H1 (cell line): Measurements from ENCODE around the gene CDKN2B. TPM values are rescaled to one million over a fixed set of nuclear protein-coding genes. Genes with fewer than 3 reads are reported as not detected.

Experiments used
- CTCF ChIA-PET: fragments of 300-600 bp; sonication (Branson Sonifier 250); formaldehyde crosslinking; loops from one replicate; lab custom pipeline; 2021; ENCODE audit not compliant: partially characterized antibody; lab: Charles Lee
- POLR2A ChIA-PET: fragments of 300-600 bp; sonication (Branson Sonifier 250); formaldehyde crosslinking; loops from one replicate; lab custom pipeline; 2021; ENCODE audit warnings: inconsistent platforms; ENCODE audit not compliant: partially characterized antibody; lab: Charles Lee
- DNase-seq, 2 experiments: peaks; one replicate each; pipeline versions ENCODE4 v3.0.0 to v3.0.0-alpha.2; 2010 to 2022; ENCODE audit warnings: low spot score in 2 of 2, low read depth in 1 of 2, mixed read lengths in 1 of 2
- FAIRE-seq: peaks from 2 replicates; lab custom pipeline; 2011; peaks lifted over from hg19 to GRCh38; lab: Jason Lieb, UNC
- H2AFZ ChIP-seq: 2 replicates; pipeline ENCODE4 v1.8.1; 2012; ENCODE audit warnings: low read length, inconsistent platforms
- H2AK5ac ChIP-seq: 2 replicates; pipeline ENCODE4 v1.6.1; 2013; ENCODE audit warnings: low read depth, low read length
- H2BK120ac ChIP-seq: replicated peaks from 2 replicates; pipeline ENCODE3; 2013; ENCODE audit warnings: low read depth, low read length, inconsistent platforms
- H2BK12ac ChIP-seq: 2 replicates; pipeline ENCODE4 v1.6.1; 2013; ENCODE audit warnings: low read depth, low read length
- H2BK15ac ChIP-seq: 2 replicates; pipeline ENCODE4 v1.6.1; 2013; ENCODE audit warnings: low read length
- H2BK20ac ChIP-seq: 2 replicates; pipeline ENCODE4 v1.6.1; 2013; ENCODE audit warnings: low read length
- H2BK5ac ChIP-seq: 2 replicates; pipeline ENCODE4 v1.6.1; 2013; ENCODE audit warnings: low read depth, low read length
- H3K14ac ChIP-seq: 2 replicates; pipeline ENCODE4 v1.6.1; 2013; ENCODE audit warnings: inconsistent platforms; ENCODE audit not compliant: insufficient read length
- H3K18ac ChIP-seq: 2 replicates; pipeline ENCODE4 v1.6.1; 2013; ENCODE audit warnings: low read length; ENCODE audit errors: extremely low read depth
- H3K23ac ChIP-seq: 2 replicates; pipeline ENCODE4 v1.6.1; 2013; ENCODE audit warnings: inconsistent platforms; ENCODE audit not compliant: insufficient read length
- H3K23me2 ChIP-seq: 2 replicates; pipeline ENCODE4 v1.6.1; 2013; ENCODE audit warnings: low read depth, low read length
- H3K27ac ChIP-seq: 2 replicates; pipeline ENCODE4 v1.6.1; 2011; ENCODE audit warnings: low read depth, low read length, inconsistent platforms
- H3K27me3 ChIP-seq, 4 experiments: replicated peaks in 1 of 4; 1 replicate in 1 of 4; 2 replicates in 3 of 4; pipeline versions ENCODE4 v1.6.1 to v1.8.1; 2011 to 2013; ENCODE audit warnings: low read length in 3 of 4, mild to moderate bottlenecking in 3 of 4, inconsistent platforms in 2 of 4, mixed read lengths in 2 of 4, moderate library complexity in 1 of 4; ENCODE audit not compliant: control insufficient read depth in 3 of 4, insufficient read depth in 3 of 4; ENCODE audit errors: extremely low read depth in 1 of 4
- H3K36me3 ChIP-seq, 4 experiments: 2 replicates each; pipeline versions ENCODE4 v1.6.1 to v1.8.1; 2011 to 2013; ENCODE audit warnings: mild to moderate bottlenecking in 4 of 4, low read length in 3 of 4, moderate library complexity in 2 of 4, control low read depth in 1 of 4, inconsistent platforms in 1 of 4; ENCODE audit not compliant: insufficient read depth in 4 of 4, control insufficient read depth in 2 of 4
- H3K4ac ChIP-seq: replicated peaks from 2 replicates; pipeline ENCODE3; 2013; ENCODE audit warnings: low read length, low read depth, mixed read lengths, inconsistent platforms; ENCODE audit not compliant: insufficient read length
- H3K4me1 ChIP-seq, 4 experiments: replicated peaks in 1 of 4; 1 replicate in 1 of 4; 2 replicates in 3 of 4; pipeline versions ENCODE4 v1.6.1 to v1.8.1; 2011 to 2013; ENCODE audit warnings: low read length in 3 of 4, inconsistent platforms in 2 of 4, mixed read lengths in 1 of 4; ENCODE audit not compliant: insufficient read depth in 4 of 4, control insufficient read depth in 3 of 4
- H3K4me2 ChIP-seq, 2 experiments: 2 replicates each; pipeline versions ENCODE4 v1.6.1 to v1.8.1; 2011 to 2013; ENCODE audit warnings: low read depth in 2 of 2, low read length in 2 of 2, control low read depth in 1 of 2, inconsistent platforms in 1 of 2, mild to moderate bottlenecking in 1 of 2; ENCODE audit not compliant: insufficient read depth in 1 of 2
- H3K4me3 ChIP-seq, 4 experiments: fragments of 200-600, 300-600 bp in 1 of 4; sonication (generic), shearing (Covaris generic), sonication (Bioruptor Twin) in 1 of 4; 2 replicates each; pipeline versions ENCODE4 v1.5.1 to v1.8.1; 2011 to 2016; ENCODE audit warnings: low read length in 4 of 4, low read depth in 3 of 4, control low read depth in 2 of 4, inconsistent platforms in 2 of 4, mild to moderate bottlenecking in 2 of 4, mixed read lengths in 1 of 4, moderate library complexity in 1 of 4; ENCODE audit not compliant: insufficient read depth in 2 of 4; ENCODE audit errors: extremely low read depth in 1 of 4
- H3K56ac ChIP-seq: replicated peaks from 2 replicates; pipeline ENCODE3; 2013; ENCODE audit warnings: low read depth, mild to moderate bottlenecking, mixed read lengths, low read length, inconsistent platforms; ENCODE audit not compliant: insufficient read length
- H3K79me1 ChIP-seq: 2 replicates; pipeline ENCODE4 v1.6.1; 2013; ENCODE audit warnings: low read depth, low read length, control low read depth
- H3K79me2 ChIP-seq, 2 experiments: 2 replicates each; pipeline versions ENCODE4 v1.6.1 to v1.8.1; 2012 to 2013; ENCODE audit warnings: low read length in 2 of 2, mild to moderate bottlenecking in 2 of 2, inconsistent platforms in 1 of 2; ENCODE audit not compliant: insufficient read depth in 2 of 2, control insufficient read depth in 1 of 2
- H3K9ac ChIP-seq, 4 experiments: replicated peaks in 1 of 4; 1 replicate in 1 of 4; 2 replicates in 3 of 4; pipeline versions ENCODE4 v1.6.1 to v1.8.1; 2011 to 2013; ENCODE audit warnings: low read depth in 3 of 4, low read length in 3 of 4, control low read depth in 2 of 4, mild to moderate bottlenecking in 2 of 4, moderate library complexity in 2 of 4, inconsistent platforms in 1 of 4; ENCODE audit errors: extremely low read depth in 1 of 4
- H3K9me3 ChIP-seq, 2 experiments: 2 replicates each; pipeline versions ENCODE4 v1.6.1 to v1.8.1; 2012 to 2013; ENCODE audit warnings: mild to moderate bottlenecking in 2 of 2, moderate library complexity in 2 of 2, control low read depth in 1 of 2, inconsistent platforms in 1 of 2, low read depth in 1 of 2, low read length in 1 of 2, mixed read lengths in 1 of 2; ENCODE audit not compliant: insufficient read depth in 2 of 2
- H4K20me1 ChIP-seq, 2 experiments: replicated peaks in 1 of 2; 2 replicates each; pipeline versions ENCODE3 to v1.8.1; 2011 to 2013; ENCODE audit warnings: inconsistent platforms in 2 of 2, low read length in 2 of 2, mild to moderate bottlenecking in 1 of 2; ENCODE audit not compliant: insufficient read depth in 2 of 2, control insufficient read depth in 1 of 2
- H4K5ac ChIP-seq: 2 replicates; pipeline ENCODE4 v1.6.1; 2013; ENCODE audit warnings: low read length, low read depth, mixed read lengths, inconsistent platforms; ENCODE audit not compliant: insufficient read length
- H4K8ac ChIP-seq: 2 replicates; pipeline ENCODE4 v1.8.0; 2013; ENCODE audit warnings: mild to moderate bottlenecking, moderate library complexity, low read length, inconsistent platforms; ENCODE audit not compliant: insufficient read depth; ENCODE audit errors: extremely low read depth
- H4K91ac ChIP-seq: replicated peaks from 2 replicates; pipeline ENCODE3; 2013; ENCODE audit warnings: low read length, mixed read lengths, inconsistent platforms; ENCODE audit not compliant: insufficient read length
- EGR1 ChIP-seq: IDR thresholded peaks from 2 replicates; pipeline ENCODE4 v1.6.1; 2011; ENCODE audit warnings: low read depth, low read length, borderline replicate concordance
- HDAC2 ChIP-seq, 2 experiments: fragments of 300-600 bp in 1 of 2; sonication (generic) in 1 of 2; IDR thresholded peaks; 2 replicates each; pipeline ENCODE4 v1.6.1; 2011 to 2012; ENCODE audit warnings: low read depth in 2 of 2, low read length in 2 of 2, mild to moderate bottlenecking in 2 of 2, moderate library complexity in 2 of 2, borderline replicate concordance in 1 of 2, inconsistent platforms in 1 of 2
- JUN ChIP-seq: IDR thresholded peaks from 2 replicates; pipeline ENCODE4 v1.6.1; 2011; ENCODE audit warnings: low read depth, mild to moderate bottlenecking, improper control_type of control experiment, low read length
- RXRA ChIP-seq: IDR thresholded peaks from 2 replicates; pipeline ENCODE4 v1.6.1; 2011; ENCODE audit warnings: low read depth, mild to moderate bottlenecking, low read length, moderate library complexity; ENCODE audit not compliant: insufficient read depth
- SIX5 ChIP-seq: IDR thresholded peaks from 2 replicates; pipeline ENCODE4 v1.6.1; 2011; ENCODE audit warnings: mild to moderate bottlenecking, low read depth, low read length
- TCF12 ChIP-seq: IDR thresholded peaks from 2 replicates; pipeline ENCODE4 v1.6.1; 2011; ENCODE audit warnings: low read depth, mild to moderate bottlenecking, low read length
- WGBS, 2 experiments: shearing (Covaris generic) in 1 of 2; methylation state at CpG; one replicate each; pipeline versions ENCODE4 v1.1.6 to v1.1.7; 2013 to 2015; ENCODE audit warnings: low lambda C conversion rate in 2 of 2, mixed read lengths in 2 of 2, inconsistent platforms in 1 of 2, low coverage in 1 of 2, missing lambda C conversion rate in 1 of 2; ENCODE audit not compliant: insufficient replicate concordance in 2 of 2, insufficient coverage in 1 of 2, insufficient read length in 1 of 2; ENCODE audit errors: extremely low coverage in 1 of 2, missing lambda C conversion rate in 1 of 2; 5-methylcytosine and 5-hydroxymethylcytosine counted together
- polyA plus RNA-seq, 7 experiments: library from polyadenylated mRNA; depleted of rRNA in 3 of 7; stranded (reverse) in 5 of 7; unstranded in 2 of 7; fragments of >200 nt in 5 of 7; fragments of 200-250 nt in 2 of 7; gene quantifications; 1 replicate in 5 of 7; 2 replicates in 1 of 7; 4 replicates in 1 of 7; pipeline versions ENCODE4 v1.2.1 to v1.2.3, GENCODE V29; 2011 to 2013; ENCODE audit warnings: missing spikeins in 2 of 7, mixed read lengths in 2 of 7
- total RNA-seq: library from RNA; stranded (reverse); fragmentation: NEBNext Ultra II Directional; extraction: Animal tissue kit (Norgen Biotek cat#: 25700); gene quantifications from 2 replicates; pipeline ENCODE4 v1.2.1, GENCODE V29; 2021
- TF ChIP-seq, protein P1 (sequence below): IDR thresholded peaks from 2 replicates; pipeline ENCODE4 v1.6.1; 2012; ENCODE audit warnings: inconsistent platforms

CDKN2B gene
- total and polyA plus RNA-seq, 2 of the 8 experiments (the other 6 are each of a cell fraction or from before 2014, with no cell fraction given) = 0.20 to 0.88 TPM

- Histone ChIP-seq H3K27me3 (peaks cover 68 to 87% (median 76%) of the 10 kb centered on the region in 4 experiments), H3K23me2 (no peaks in the 10 kb centered on the region; the same call in 1 of the 2 replicates)
- 11% methylated on average over 15 of the region's 15 CpGs; no CpG with 5 or more reads in 1 of the 2 experiments for WGBS, 2 experiments
- TF ChIP-seq SIX5 (no peak), EGR1 (peak; percentile 32; the same call in 1 of the 2 replicates), TCF12 (peak; percentile 65; the same call in 1 of the 2 replicates), JUN (no peak), RXRA (no peak), HDAC2 (IDR thresholded peaks at IDR 0.05; ENCODE audit: borderline replicate concordance in 1 of 2, low read depth in 2 of 2, low read length in 2 of 2) (no peak)
- TF ChIP-seq, protein P1, sequence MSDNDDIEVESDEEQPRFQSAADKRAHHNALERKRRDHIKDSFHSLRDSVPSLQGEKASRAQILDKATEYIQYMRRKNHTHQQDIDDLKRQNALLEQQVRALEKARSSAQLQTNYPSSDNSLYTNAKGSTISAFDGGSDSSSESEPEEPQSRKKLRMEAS = no peak
- TF ChIP-seq, all 59 proteins: peak for 2
- Histone ChIP-seq H2AK5ac (no peak overlapping the region), H3K36me3 (peaks cover 0 to 8% (median 0%) of the 10 kb centered on the region in 4 experiments; a peak in 2 of 8 replicates), H3K4me1 (peaks cover 7 to 25% (median 14%) of the 10 kb centered on the region in 4 experiments), H4K5ac (no peak overlapping the region), H2AFZ (no peak overlapping the region), H3K14ac (no peak overlapping the region), H3K23ac (no peak overlapping the region), H4K91ac (no peak overlapping the region), H3K56ac (no peak overlapping the region), H3K79me1 (no peaks in the 10 kb centered on the region), H3K9ac (no peak overlapping the region), H2BK20ac (no peak overlapping the region), H3K79me2 (no peaks in the 10 kb centered on the region), H3K27ac (no peak overlapping the region), H4K20me1 (peaks cover 14 to 34% of the 10 kb centered on the region in 2 experiments), H3K9me3 (0 out of 4 replicates have a peak, but pooled peaks cover 0 to 3% of the 10 kb centered on the region in 2 experiments), H3K18ac (no peak overlapping the region), H2BK120ac (no peak overlapping the region), H3K4ac (no peak overlapping the region), H4K8ac (no peak overlapping the region), H2BK15ac (no peak overlapping the region), H2BK12ac (no peak overlapping the region), H2BK5ac (no peak overlapping the region), H3K4me3 (peak overlapping the region in 3 of 4 experiments; percentile 13 to 54 (median 26); a peak in 3 of 8 replicates), H3K4me2 (peak overlapping the region; percentile 61 to 64)
- ChIA-PET POLR2A (interaction anchor here (0.8 kb wide), 1 partner anchor 10 kb away, joined by 4 read pairs; no protein-coding TSS in a partner anchor), CTCF (interaction anchor here (0.7 to 1.0 kb wide), 5 partner anchors 12 to 152 kb away, joined by 3 to 5 read pairs (median 4); no protein-coding TSS in a partner anchor)
- FAIRE-seq (no peak), DNase-seq (peak in 1 of 2 experiments; percentile 58)
Observed at GRCh38 chr9:21966140-21966851, 42.8 kb downstream of the CDKN2B start.
